IMR-90 (cell line): ENCODE results near the gene SAT1. TPM values are rescaled to one million over a fixed set of nuclear protein-coding genes. Genes with fewer than 3 reads are reported as not detected.

Experiments
- ATAC-seq: fragments of 200-7000 bp; cut with Tn5 transposase; 2 replicates; pipeline ENCODE4 v1.9.1; 2020; ENCODE audit warnings: low read depth, mild to moderate bottlenecking, moderate library complexity
- BruUV-seq: library from RNA; stranded (reverse); fragments of 400-500 nt; replicated peaks from 2 replicates; lab custom pipeline; 2021; lab: Mats Ljungman, UMichigan
- CTCF ChIA-PET: fragments of 300-600 bp; formaldehyde crosslinking; extraction: SDS; loops from one replicate; lab custom pipeline; 2021; ENCODE audit warnings: antibody characterized with exemption; lab: Yijun Ruan, JAX
- POLR2A ChIA-PET: fragments of 300-600 bp; sonication (Branson Sonifier 250); formaldehyde crosslinking; loops from one replicate; lab custom pipeline; 2022; ENCODE audit warnings: antibody characterized with exemption; ENCODE audit not compliant: unreplicated experiment; lab: Charles Lee
- DNase-seq: peaks from one replicate; pipeline ENCODE4 v3.0.0; 2013
- H2AFZ ChIP-seq: replicated peaks from 2 replicates; pipeline ENCODE3; 2013; ENCODE audit warnings: low read length, mild to moderate bottlenecking; ENCODE audit not compliant: poor library complexity
- H2AK5ac ChIP-seq: 2 replicates; pipeline ENCODE4 v1.6.1; 2013; ENCODE audit warnings: low read depth, low read length, inconsistent platforms
- H2AK9ac ChIP-seq: replicated peaks from 2 replicates; pipeline ENCODE3; 2013; ENCODE audit warnings: mild to moderate bottlenecking, low read depth, low read length, moderate library complexity; ENCODE audit not compliant: poor library complexity
- H2BK120ac ChIP-seq: 2 replicates; pipeline ENCODE4 v1.6.1; 2013; ENCODE audit warnings: low read depth, low read length, inconsistent platforms
- H2BK15ac ChIP-seq: 3 replicates; pipeline ENCODE4 v1.6.1; 2013; ENCODE audit warnings: low read depth, low read length, inconsistent platforms
- H2BK20ac ChIP-seq: 2 replicates; pipeline ENCODE4 v1.6.1; 2013; ENCODE audit warnings: low read depth, mild to moderate bottlenecking, inconsistent platforms, low read length, moderate library complexity
- H2BK5ac ChIP-seq: 2 replicates; pipeline ENCODE4 v1.6.1; 2013; ENCODE audit warnings: mild to moderate bottlenecking, low read depth, low read length, inconsistent platforms; ENCODE audit not compliant: poor library complexity, severe bottlenecking
- H3K14ac ChIP-seq: replicated peaks from 2 replicates; pipeline ENCODE4 v1.6.1; 2013; ENCODE audit warnings: low read depth, low read length, inconsistent platforms
- H3K18ac ChIP-seq: 2 replicates; pipeline ENCODE4 v1.6.1; 2013; ENCODE audit warnings: low read depth, low read length, control low read depth
- H3K23ac ChIP-seq: 2 replicates; pipeline ENCODE4 v1.6.1; 2013; ENCODE audit warnings: low read depth, low read length, inconsistent platforms
- H3K27ac ChIP-seq: 2 replicates; pipeline ENCODE4 v1.5.1; 2013; ENCODE audit warnings: mild to moderate bottlenecking, control low read depth, low read length; ENCODE audit not compliant: insufficient read depth
- H3K27me3 ChIP-seq: 2 replicates; pipeline ENCODE4 v1.6.1; 2013; ENCODE audit warnings: low read length; ENCODE audit not compliant: control insufficient read depth, insufficient read depth
- H3K36me3 ChIP-seq: 2 replicates; pipeline ENCODE4 v1.6.1; 2013; ENCODE audit warnings: low read length, mixed read lengths; ENCODE audit not compliant: control insufficient read depth, insufficient read depth
- H3K4ac ChIP-seq: 2 replicates; pipeline ENCODE4 v1.6.1; 2013; ENCODE audit warnings: low read depth, low read length, inconsistent platforms
- H3K4me1 ChIP-seq: 2 replicates; pipeline ENCODE4 v1.6.1; 2013; ENCODE audit warnings: low read length, mixed read lengths; ENCODE audit not compliant: control insufficient read depth, insufficient read depth
- H3K4me2 ChIP-seq: 2 replicates; pipeline ENCODE4 v1.6.1; 2013; ENCODE audit warnings: low read depth, mild to moderate bottlenecking, control low read depth, low read length, moderate library complexity
- H3K4me3 ChIP-seq: 2 replicates; pipeline ENCODE4 v1.5.1; 2013; ENCODE audit warnings: low read depth, mild to moderate bottlenecking, control low read depth, low read length, moderate library complexity; ENCODE audit not compliant: insufficient read depth
- H3K56ac ChIP-seq: 2 replicates; pipeline ENCODE4 v1.6.1; 2013; ENCODE audit warnings: low read length, inconsistent platforms; ENCODE audit not compliant: insufficient read depth; ENCODE audit errors: extremely low read depth
- H3K79me1 ChIP-seq, 2 experiments: 2 replicates each; pipeline ENCODE4 v1.6.1; 2013; ENCODE audit warnings: low read length in 2 of 2, inconsistent platforms in 1 of 2, low read depth in 1 of 2
- H3K9ac ChIP-seq: 2 replicates; pipeline ENCODE4 v1.6.1; 2013; ENCODE audit warnings: low read depth, low read length, control low read depth
- H3K9me1 ChIP-seq: 2 replicates; pipeline ENCODE4 v1.6.1; 2013; ENCODE audit warnings: low read length, inconsistent platforms; ENCODE audit not compliant: insufficient read depth
- H3K9me3 ChIP-seq: 2 replicates; pipeline ENCODE4 v1.6.1; 2013; ENCODE audit warnings: low read length; ENCODE audit not compliant: control insufficient read depth, insufficient read depth
- H4K20me1 ChIP-seq: 2 replicates; pipeline ENCODE4 v1.6.1; 2013; ENCODE audit warnings: low read length, inconsistent platforms; ENCODE audit not compliant: insufficient read depth
- H4K5ac ChIP-seq: 2 replicates; pipeline ENCODE4 v1.6.1; 2013; ENCODE audit warnings: mild to moderate bottlenecking, low read depth, low read length, control low read depth
- H4K8ac ChIP-seq, 2 experiments: 2 replicates each; pipeline ENCODE4 v1.6.1; 2013; ENCODE audit warnings: low read depth in 2 of 2, low read length in 2 of 2, control low read depth in 1 of 2, inconsistent platforms in 1 of 2
- H4K91ac ChIP-seq: 2 replicates; pipeline ENCODE4 v1.6.1; 2013; ENCODE audit warnings: low read depth, low read length, inconsistent platforms; ENCODE audit not compliant: insufficient read depth
- BHLHE40 ChIP-seq: fragments of 150-350 bp; IDR thresholded peaks from 2 replicates; pipeline ENCODE4 v1.6.1; 2016; ENCODE audit warnings: mild to moderate bottlenecking, low read depth, low read length
- CEBPB ChIP-seq: IDR thresholded peaks from 2 replicates; pipeline ENCODE4 v1.6.1; 2012; ENCODE audit warnings: low read depth, low read length, improper control_type of control experiment
- CHD1 ChIP-seq: IDR thresholded peaks from 2 replicates; pipeline ENCODE4 v1.6.1; 2012; ENCODE audit warnings: low read depth, low read length, improper control_type of control experiment
- CTCF ChIP-seq: conservative IDR thresholded peaks from 2 replicates; pipeline ENCODE4 v1.5.1; 2012; ENCODE audit warnings: mild to moderate bottlenecking, low read depth, low read length, improper control_type of control experiment
- ELK1 ChIP-seq: fragments of 150-350 bp; IDR thresholded peaks from 2 replicates; pipeline ENCODE4 v1.6.1; 2016; ENCODE audit warnings: low read depth, mild to moderate bottlenecking, low read length, moderate library complexity, borderline replicate concordance
- FOS ChIP-seq: fragments of 150-350 bp; IDR thresholded peaks from 2 replicates; pipeline ENCODE4 v1.6.1; 2016; ENCODE audit warnings: low read depth, low read length
- MAFK ChIP-seq: IDR thresholded peaks from 2 replicates; pipeline ENCODE4 v1.6.1; 2012; ENCODE audit warnings: low read depth, low read length, improper control_type of control experiment
- MAZ ChIP-seq: IDR thresholded peaks from 2 replicates; pipeline ENCODE4 v1.6.1; 2012; ENCODE audit warnings: low read depth, mild to moderate bottlenecking, low read length, improper control_type of control experiment, moderate library complexity, borderline replicate concordance
- MXI1 ChIP-seq: IDR thresholded peaks from 2 replicates; pipeline ENCODE4 v1.6.1; 2012; ENCODE audit warnings: low read depth, mild to moderate bottlenecking, low read length, moderate library complexity, borderline replicate concordance
- NFE2L2 ChIP-seq: fragments of 150-350 bp; IDR thresholded peaks from 2 replicates; pipeline ENCODE4 v1.6.1; 2016; ENCODE audit warnings: low read depth, mild to moderate bottlenecking, low read length
- POLR2A ChIP-seq: IDR thresholded peaks from 2 replicates; pipeline ENCODE4 v1.6.1; 2012; ENCODE audit warnings: mild to moderate bottlenecking, low read depth, low read length
- RAD21 ChIP-seq: IDR thresholded peaks from 2 replicates; pipeline ENCODE4 v1.6.1; 2012; ENCODE audit warnings: low read length, improper control_type of control experiment
- RCOR1 ChIP-seq: IDR thresholded peaks from 2 replicates; pipeline ENCODE4 v1.6.1; 2012; ENCODE audit warnings: mild to moderate bottlenecking, low read length, improper control_type of control experiment; ENCODE audit not compliant: insufficient replicate concordance
- SMC3 ChIP-seq: fragments of 150-350 bp; IDR thresholded peaks from 2 replicates; pipeline ENCODE4 v1.6.1; 2016; ENCODE audit warnings: low read depth, mild to moderate bottlenecking, antibody characterized with exemption, low read length, moderate library complexity
- USF2 ChIP-seq: fragments of 150-350 bp; IDR thresholded peaks from 2 replicates; pipeline ENCODE4 v1.6.1; 2017; ENCODE audit warnings: mild to moderate bottlenecking, antibody characterized with exemption, low read length, low read depth
- WGBS, 2 experiments: methylation state at CpG; one replicate each; pipeline versions ENCODE4 v1.1.5 to v1.1.7; 2013; ENCODE audit warnings: missing lambda C conversion rate in 2 of 2; ENCODE audit not compliant: insufficient read length in 1 of 2; ENCODE audit errors: extremely low coverage in 2 of 2; 5-methylcytosine and 5-hydroxymethylcytosine counted together
- dilution Hi-C: fragments of 300-500 bp; cut with HindIII; formaldehyde crosslinking; loops from one replicate; pipeline ENCODE4 v1.14.3; 2018; ENCODE audit warnings: low sequenced_read_pairs; ENCODE audit not compliant: unreplicated experiment
- in situ Hi-C: fragments of 300-500 bp; cut with MboI; formaldehyde crosslinking; loops from 3 replicates; pipeline ENCODE4 v1.14.3; 2019; ENCODE audit warnings: low sequenced_read_pairs, inconsistent platforms, mixed read lengths
- intact Hi-C: fragments of 100-400 bp; cut with micrococcal nuclease; formaldehyde crosslinking; loops from 2 replicates; pipeline ENCODE4 v1.10.0; 2022
- polyA plus RNA-seq, 3 experiments: library from polyadenylated mRNA; depleted of rRNA; stranded (reverse); fragments of >200 nt; gene quantifications; 2 replicates each; pipeline ENCODE4 v1.2.3, GENCODE V29; 2012; ENCODE audit warnings: low replicate concordance in 1 of 3
- total RNA-seq: library from RNA; depleted of rRNA; stranded (reverse); fragments of >200 nt; gene quantifications from 2 replicates; pipeline ENCODE4 v1.2.3, GENCODE V29; 2012

Gene SAT1
- total and polyA plus RNA-seq, 2 of the 4 experiments (the other 2 are of a cell fraction) = 55.9 to 92.8 TPM

GRCh38 chrX:23819385-23820234, 36.6 kb downstream of the SAT1 start:
- Histone ChIP-seq H3K27me3 (no peaks in the 10 kb centered on the region; the same call in 1 of the 2 replicates), H3K4me2 (no peak overlapping the region), H2BK120ac (no peak overlapping the region), H3K27ac (no peak overlapping the region), H2AFZ (no peak overlapping the region), H4K20me1 (no peaks in the 10 kb centered on the region), H3K36me3 (no peaks in the 10 kb centered on the region), H3K9me3 (no peaks in the 10 kb centered on the region; the same call in 1 of the 2 replicates), H2AK5ac (no peak overlapping the region), H3K23ac (no peak overlapping the region), H3K9ac (no peak overlapping the region), H3K4ac (no peak overlapping the region), H2BK5ac (no peak overlapping the region), H2AK9ac (no peak overlapping the region), H4K91ac (no peak overlapping the region), H3K4me3 (no peak overlapping the region), H3K4me1 (no peaks in the 10 kb centered on the region), H2BK15ac (no peak overlapping the region), H3K56ac (no peak overlapping the region), H3K18ac (no peak overlapping the region), H4K8ac (no peak overlapping the region), H4K5ac (no peak overlapping the region), H3K9me1 (no peaks in the 10 kb centered on the region), H3K14ac (no peak overlapping the region), H3K79me1 (no peaks in the 10 kb centered on the region), H2BK20ac (no peak overlapping the region)
- ATAC-seq (peak; percentile 37; the same call in 1 of the 2 replicates), DNase-seq (peak; percentile 40)
- intact Hi-C loops = no loop called here
- dilution Hi-C loops = no loop called here
- CTCF ChIA-PET = no interaction called here
- POLR2A ChIA-PET = no interaction called here
- 63% methylated on average over 6 of the region's 10 CpGs; no CpG with 5 or more reads in 1 of the 2 experiments for WGBS, 2 experiments
- in situ Hi-C loops = no loop called here
- no TSS peak for BruUV-seq
- TF ChIP-seq ELK1 (no peak), FOS (no peak), CEBPB (no peak), RAD21 (no peak), SMC3 (no peak), CHD1 (no peak), MXI1 (no peak), POLR2A (no peak), BHLHE40 (no peak), MAZ (no peak), NFE2L2 (no peak), USF2 (no peak), CTCF (no peak), RCOR1 (no peak), MAFK (no peak)
